Large intestine (tissue), 3 donors: ENCODE data around the gene SRRM4. TPM values are rescaled to one million over a fixed set of nuclear protein-coding genes. Genes with fewer than 3 reads are reported as not detected.
A peak's percentile ranks its signal among the peaks of the same experiment; 100 is the strongest.
"Not testable (repeated sequence)": the region's sequence is repeated elsewhere in the genome, so short reads cannot be mapped to it uniquely, and the experiment has no call there.

Experiments
- DNase-seq, 2 donors: peaks; one replicate each; pipeline versions ENCODE4 v3.0.0 to v3.0.0-alpha.2; 2013
- H3K27ac ChIP-seq: one replicate; pipeline ENCODE4 v1.5.1; 2013; ENCODE audit warnings: low read length
- H3K27me3 ChIP-seq: 2 replicates; pipeline ENCODE4 v1.6.1; 2013; ENCODE audit warnings: low read length; ENCODE audit not compliant: control insufficient read depth, insufficient read depth
- H3K36me3 ChIP-seq: 2 replicates; pipeline ENCODE4 v1.6.1; 2013; ENCODE audit warnings: low read length; ENCODE audit not compliant: control insufficient read depth, insufficient read depth
- H3K4me1 ChIP-seq: one replicate; pipeline ENCODE4 v1.6.1; 2013; ENCODE audit warnings: low read length; ENCODE audit not compliant: control insufficient read depth, insufficient read depth
- H3K4me3 ChIP-seq: one replicate; pipeline ENCODE4 v1.5.1; 2013; ENCODE audit warnings: low read length
- H3K9me3 ChIP-seq: one replicate; pipeline ENCODE4 v1.6.1; 2013; ENCODE audit warnings: mild to moderate bottlenecking, low read depth, low read length, moderate library complexity; ENCODE audit not compliant: control insufficient read depth
- WGBS: methylation state at CpG from one replicate; pipeline ENCODE4 v1.1.5; 2013; ENCODE audit warnings: low lambda C conversion rate; ENCODE audit not compliant: insufficient coverage; 5-methylcytosine and 5-hydroxymethylcytosine counted together
- polyA plus RNA-seq: library from polyadenylated mRNA; unstranded; fragments of 120-200 nt; gene quantifications from one replicate; pipeline ENCODE4 v1.2.1, GENCODE V29; 2013

SRRM4 gene
- polyA plus RNA-seq, 1 donor, result 1.6 TPM

GRCh38 chr12:119008273-119008672, 26.9 kb downstream of the SRRM4 start:
- H3K9me3 ChIP-seq, H3K27ac ChIP-seq, H3K4me1 ChIP-seq, H3K4me3 ChIP-seq, DNase-seq, H3K36me3 ChIP-seq, H3K27me3 ChIP-seq: not testable (repeated sequence)
- WGBS, result 50% methylated on average over 1 of the region's 1 CpG

GRCh38 chr12:119008691-119009221, 27.4 kb downstream of the SRRM4 start:
- Histone ChIP-seq H3K4me1 (no peaks in the 10 kb centered on the region), H3K9me3 (no peaks in the 10 kb centered on the region), H3K36me3 (no peaks in the 10 kb centered on the region), H3K4me3 (no peak overlapping the region), H3K27me3 (peaks cover 7% of the 10 kb centered on the region), H3K27ac (no peak overlapping the region)
- DNase-seq, result peak; percentile 19 to 50
- WGBS, result no CpG with 5 or more reads among the region's 20 CpGs

- WGBS, result no CpG with 5 or more reads among the region's 2 CpGs
- H3K27ac ChIP-seq, result no peak overlapping the region
- no peaks in the 10 kb centered on the region for H3K36me3 ChIP-seq
- no peaks in the 10 kb centered on the region for H3K4me1 ChIP-seq
- H3K4me3 ChIP-seq, result no peak overlapping the region
- DNase-seq, result no peak
- H3K27me3 ChIP-seq, result peaks cover 7% of the 10 kb centered on the region
- no peaks in the 10 kb centered on the region for H3K9me3 ChIP-seq
Observed at GRCh38 chr12:119011231-119011630, 29.9 kb downstream of the SRRM4 start.

GRCh38 chr12:119012179-119012578, 30.8 kb downstream of the SRRM4 start:
- DNase-seq, result no peak
- Histone ChIP-seq H3K27ac (no peak overlapping the region), H3K36me3 (no peaks in the 10 kb centered on the region), H3K4me1 (no peaks in the 10 kb centered on the region), H3K4me3 (no peak overlapping the region), H3K9me3 (no peaks in the 10 kb centered on the region), H3K27me3 (peaks cover 7% of the 10 kb centered on the region)
- 60% methylated on average over 1 of the region's 3 CpGs for WGBS

GRCh38 chr12:119013023-119013422, 31.7 kb downstream of the SRRM4 start:
- no peaks in the 10 kb centered on the region for H3K4me1 ChIP-seq
- no peaks in the 10 kb centered on the region for H3K9me3 ChIP-seq
- peaks cover 7% of the 10 kb centered on the region for H3K27me3 ChIP-seq
- no peak overlapping the region for H3K27ac ChIP-seq
- no peaks in the 10 kb centered on the region for H3K36me3 ChIP-seq
- DNase-seq, result no peak
- no peak overlapping the region for H3K4me3 ChIP-seq

GRCh38 chr12:119014368-119014767, 33.0 kb downstream of the SRRM4 start:
- H3K27me3 ChIP-seq, result peaks cover 2% of the 10 kb centered on the region
- H3K36me3 ChIP-seq, result no peaks in the 10 kb centered on the region
- no peak overlapping the region for H3K4me3 ChIP-seq
- H3K9me3 ChIP-seq, result no peaks in the 10 kb centered on the region
- no peak overlapping the region for H3K27ac ChIP-seq
- no CpG with 5 or more reads among the region's 1 CpG for WGBS
- DNase-seq, result no peak
- H3K4me1 ChIP-seq, result no peaks in the 10 kb centered on the region

GRCh38 chr12:119016715-119017114, 35.4 kb downstream of the SRRM4 start:
- DNase-seq, result no peak
- Histone ChIP-seq H3K9me3 (no peaks in the 10 kb centered on the region), H3K4me1 (no peaks in the 10 kb centered on the region), H3K27me3 (peaks cover 2% of the 10 kb centered on the region), H3K4me3 (no peak overlapping the region), H3K27ac (no peak overlapping the region), H3K36me3 (no peaks in the 10 kb centered on the region)
- no CpG with 5 or more reads among the region's 2 CpGs for WGBS

GRCh38 chr12:119019166-119019565, 37.8 kb downstream of the SRRM4 start:
- Histone ChIP-seq H3K9me3 (no peaks in the 10 kb centered on the region), H3K4me1 (no peaks in the 10 kb centered on the region), H3K4me3 (no peak overlapping the region), H3K27ac (no peak overlapping the region), H3K36me3 (no peaks in the 10 kb centered on the region), H3K27me3 (peaks cover 2% of the 10 kb centered on the region)
- DNase-seq, result no peak
- WGBS, result no CpG with 5 or more reads among the region's 3 CpGs

GRCh38 chr12:119020406-119021360, 39.3 kb downstream of the SRRM4 start:
- no peaks in the 10 kb centered on the region for H3K36me3 ChIP-seq
- H3K27ac ChIP-seq, result no peak overlapping the region
- no peak overlapping the region for H3K4me3 ChIP-seq
- H3K27me3 ChIP-seq, result peaks cover 2% of the 10 kb centered on the region
- WGBS, result 10% methylated on average over 5 of the region's 21 CpGs
- H3K9me3 ChIP-seq, result no peaks in the 10 kb centered on the region
- DNase-seq, result no peak
- no peaks in the 10 kb centered on the region for H3K4me1 ChIP-seq

GRCh38 chr12:119024356-119024755, 43.0 kb downstream of the SRRM4 start:
- WGBS, result no CpG with 5 or more reads among the region's 3 CpGs
- Histone ChIP-seq H3K36me3 (no peaks in the 10 kb centered on the region), H3K4me1 (no peaks in the 10 kb centered on the region), H3K27ac (no peak overlapping the region), H3K9me3 (no peaks in the 10 kb centered on the region), H3K4me3 (no peak overlapping the region), H3K27me3 (no peaks in the 10 kb centered on the region)
- no peak for DNase-seq

- Histone ChIP-seq H3K27me3 (no peaks in the 10 kb centered on the region), H3K4me1 (no peaks in the 10 kb centered on the region), H3K27ac (no peak overlapping the region), H3K4me3 (no peak overlapping the region), H3K9me3 (no peaks in the 10 kb centered on the region), H3K36me3 (no peaks in the 10 kb centered on the region)
- WGBS, result 100% methylated on average over 1 of the region's 3 CpGs
- DNase-seq, result no peak
Observed at GRCh38 chr12:119025786-119026185, 44.4 kb downstream of the SRRM4 start.
